Activated CD4-positive, alpha-beta memory T cell treated with anti-CD3 and anti-CD28 coated beads for 36 hours (primary cell): ENCODE data around the gene TRPM1. TPM values are rescaled to one million over a fixed set of nuclear protein-coding genes. Genes with fewer than 3 reads are reported as not detected.

Experiments
- CTCF ChIA-PET: fragments of 350-600 bp; sonication (Branson Sonifier 250); formaldehyde crosslinking; loops from one replicate; lab custom pipeline; 2021; ENCODE audit warnings: antibody characterized with exemption, inconsistent platforms; lab: Charles Lee
- POLR2A ChIA-PET: fragments of 350-600 bp; sonication (Branson Sonifier 250); formaldehyde crosslinking; loops from one replicate; lab custom pipeline; 2021; ENCODE audit warnings: antibody characterized with exemption; lab: Charles Lee
- DNase-seq: peaks from one replicate; pipeline ENCODE4 v3.0.0-alpha.2; 2020
- H3K27ac Mint-ChIP-seq: one replicate; pipeline ENCODE4 v1.8.0; 2021; ENCODE audit warnings: mixed read lengths
- H3K27me3 Mint-ChIP-seq: one replicate; pipeline ENCODE4 v1.8.0; 2021; ENCODE audit warnings: mixed read lengths
- H3K36me3 Mint-ChIP-seq: one replicate; pipeline ENCODE4 v1.8.0; 2021; ENCODE audit warnings: mixed read lengths
- H3K4me1 Mint-ChIP-seq: one replicate; pipeline ENCODE4 v1.8.0; 2021; ENCODE audit warnings: low read depth, mixed read lengths
- H3K4me3 Mint-ChIP-seq: one replicate; pipeline ENCODE4 v1.8.0; 2021; ENCODE audit warnings: mild to moderate bottlenecking, mixed read lengths
- H3K9me3 Mint-ChIP-seq: one replicate; pipeline ENCODE4 v1.8.0; 2021; ENCODE audit warnings: mixed read lengths
- intact Hi-C: fragments of 100-400 bp; cut with micrococcal nuclease; formaldehyde crosslinking; loops from one replicate; pipeline ENCODE4 v1.15.1; 2023
- total RNA-seq, 2 experiments: library from RNA; stranded (reverse); gene quantifications; one replicate each; pipeline ENCODE4 v1.2.3, GENCODE V29; 2021

The TRPM1 gene
- total RNA-seq, 2 experiments from 2014 or later, result not detected

- Mint-ChIP-seq H3K27me3 (peaks cover 7% of the 10 kb centered on the region), H3K27ac (no peak overlapping the region), H3K4me3 (no peak overlapping the region), H3K36me3 (no peaks in the 10 kb centered on the region), H3K9me3 (no peaks in the 10 kb centered on the region), H3K4me1 (no peaks in the 10 kb centered on the region)
- CTCF ChIA-PET, result no interaction called here
- DNase-seq, result no peak
- POLR2A ChIA-PET, result no interaction called here
- intact Hi-C loops, result no loop called here
Observed at GRCh38 chr15:31020542-31020941, 81.0 kb downstream of the TRPM1 start.

- intact Hi-C loops, result no loop called here
- CTCF ChIA-PET, result no interaction called here
- H3K4me1 Mint-ChIP-seq, result no peaks in the 10 kb centered on the region
Observed at GRCh38 chr15:31019986-31020385, 81.5 kb downstream of the TRPM1 start.

GRCh38 chr15:31017311-31017710 is 84.2 kb downstream of the TRPM1 start:
- H3K36me3 Mint-ChIP-seq, result peaks cover 7% of the 10 kb centered on the region
- H3K27me3 Mint-ChIP-seq, result peaks cover 13% of the 10 kb centered on the region
- peaks cover 12% of the 10 kb centered on the region for H3K9me3 Mint-ChIP-seq
- no peak for DNase-seq
- CTCF ChIA-PET, result no interaction called here
- no peaks in the 10 kb centered on the region for H3K4me1 Mint-ChIP-seq
- intact Hi-C loops, result no loop called here
- H3K4me3 Mint-ChIP-seq, result no peak overlapping the region
- no peak overlapping the region for H3K27ac Mint-ChIP-seq
- POLR2A ChIA-PET, result no interaction called here

More at GRCh38 chr15:31019986-31020385, 81.5 kb downstream of the TRPM1 start:
- POLR2A ChIA-PET, result no interaction called here
- H3K27ac Mint-ChIP-seq, result no peak overlapping the region
- H3K9me3 Mint-ChIP-seq, result no peaks in the 10 kb centered on the region
- no peak for DNase-seq
- peaks cover 5% of the 10 kb centered on the region for H3K27me3 Mint-ChIP-seq
- no peaks in the 10 kb centered on the region for H3K36me3 Mint-ChIP-seq
- no peak overlapping the region for H3K4me3 Mint-ChIP-seq

GRCh38 chr15:31016446-31016915 is 85.0 kb downstream of the TRPM1 start:
- Mint-ChIP-seq H3K27ac (no peak overlapping the region), H3K9me3 (peaks cover 18% of the 10 kb centered on the region), H3K27me3 (peaks cover 13% of the 10 kb centered on the region), H3K36me3 (peaks cover 9% of the 10 kb centered on the region), H3K4me1 (no peaks in the 10 kb centered on the region), H3K4me3 (no peak overlapping the region)
- no peak for DNase-seq
- ChIA-PET CTCF (no interaction called here), POLR2A (no interaction called here)
- intact Hi-C loops, result no loop called here

- peaks cover 11% of the 10 kb centered on the region for H3K27me3 Mint-ChIP-seq
- no peak for DNase-seq
- ChIA-PET POLR2A (no interaction called here), CTCF (no interaction called here)
- no peak overlapping the region for H3K27ac Mint-ChIP-seq
- H3K4me3 Mint-ChIP-seq, result no peak overlapping the region
- intact Hi-C loops, result no loop called here
- peaks cover 9% of the 10 kb centered on the region for H3K36me3 Mint-ChIP-seq
- peaks cover 20% of the 10 kb centered on the region for H3K9me3 Mint-ChIP-seq
- H3K4me1 Mint-ChIP-seq, result no peaks in the 10 kb centered on the region
Observed at GRCh38 chr15:31014608-31014925, 87.0 kb downstream of the TRPM1 start.

- H3K4me3 Mint-ChIP-seq, result no peak overlapping the region
- DNase-seq, result no peak
- peaks cover 20% of the 10 kb centered on the region for H3K9me3 Mint-ChIP-seq
- peaks cover 14% of the 10 kb centered on the region for H3K27me3 Mint-ChIP-seq
- CTCF ChIA-PET, result no interaction called here
- H3K4me1 Mint-ChIP-seq, result no peaks in the 10 kb centered on the region
- H3K27ac Mint-ChIP-seq, result no peak overlapping the region
- POLR2A ChIA-PET, result no interaction called here
- peaks cover 9% of the 10 kb centered on the region for H3K36me3 Mint-ChIP-seq
- intact Hi-C loops, result no loop called here
Observed at GRCh38 chr15:31013863-31014607, 87.5 kb downstream of the TRPM1 start.

GRCh38 chr15:31012455-31012854 is 89.1 kb downstream of the TRPM1 start:
- intact Hi-C loops, result no loop called here
- POLR2A ChIA-PET, result no interaction called here
- Mint-ChIP-seq H3K4me1 (no peaks in the 10 kb centered on the region), H3K27ac (no peak overlapping the region), H3K27me3 (peaks cover 16% of the 10 kb centered on the region), H3K9me3 (peaks cover 20% of the 10 kb centered on the region), H3K36me3 (peaks cover 9% of the 10 kb centered on the region), H3K4me3 (no peak overlapping the region)
- CTCF ChIA-PET, result no interaction called here
- DNase-seq, result no peak

- Mint-ChIP-seq H3K4me3 (no peak overlapping the region), H3K27me3 (peaks cover 21% of the 10 kb centered on the region), H3K4me1 (no peaks in the 10 kb centered on the region), H3K27ac (no peak overlapping the region), H3K9me3 (peaks cover 20% of the 10 kb centered on the region), H3K36me3 (peaks cover 9% of the 10 kb centered on the region)
- CTCF ChIA-PET, result no interaction called here
- DNase-seq, result no peak
- intact Hi-C loops, result no loop called here
- POLR2A ChIA-PET, result no interaction called here
Observed at GRCh38 chr15:31010036-31010435, 91.5 kb downstream of the TRPM1 start.

GRCh38 chr15:31005660-31006059 is 95.9 kb downstream of the TRPM1 start:
- intact Hi-C loops, result no loop called here
- H3K4me3 Mint-ChIP-seq, result no peak overlapping the region
- DNase-seq, result no peak
- POLR2A ChIA-PET, result no interaction called here
- H3K27ac Mint-ChIP-seq, result no peak overlapping the region
- no peaks in the 10 kb centered on the region for H3K36me3 Mint-ChIP-seq
- H3K27me3 Mint-ChIP-seq, result peaks cover 31% of the 10 kb centered on the region
- no peaks in the 10 kb centered on the region for H3K9me3 Mint-ChIP-seq
- H3K4me1 Mint-ChIP-seq, result peaks cover 6% of the 10 kb centered on the region
- CTCF ChIA-PET, result no interaction called here

- H3K4me1 Mint-ChIP-seq, result peaks cover 6% of the 10 kb centered on the region
- no peaks in the 10 kb centered on the region for H3K9me3 Mint-ChIP-seq
- no peak overlapping the region for H3K27ac Mint-ChIP-seq
- peaks cover 30% of the 10 kb centered on the region for H3K27me3 Mint-ChIP-seq
- CTCF ChIA-PET, result no interaction called here
- H3K36me3 Mint-ChIP-seq, result no peaks in the 10 kb centered on the region
- intact Hi-C loops, result no loop called here
- no peak overlapping the region for H3K4me3 Mint-ChIP-seq
- DNase-seq, result no peak
- POLR2A ChIA-PET, result no interaction called here
Observed at GRCh38 chr15:31004220-31004733, 97.2 kb downstream of the TRPM1 start.

- no peaks in the 10 kb centered on the region for H3K9me3 Mint-ChIP-seq
- no peak for DNase-seq
- no peaks in the 10 kb centered on the region for H3K36me3 Mint-ChIP-seq
- H3K4me3 Mint-ChIP-seq, result no peak overlapping the region
- H3K27me3 Mint-ChIP-seq, result peaks cover 25% of the 10 kb centered on the region
- intact Hi-C loops, result no loop called here
- H3K4me1 Mint-ChIP-seq, result peaks cover 6% of the 10 kb centered on the region
- ChIA-PET POLR2A (no interaction called here), CTCF (interaction anchor here (0.7 kb wide), 1 partner anchor 143 kb away, joined by 3 read pairs; no protein-coding TSS in a partner anchor)
- H3K27ac Mint-ChIP-seq, result no peak overlapping the region
Observed at GRCh38 chr15:31001702-31002101, 99.8 kb downstream of the TRPM1 start.

GRCh38 chr15:30999729-31000128 is 101.8 kb downstream of the TRPM1 start:
- intact Hi-C loops, result loop anchor here (10.0 kb wide), 5 partner anchors 95 to 485 kb away; partner anchors contain the start of genes FAN1 and KLF13
- no peak overlapping the region for H3K27ac Mint-ChIP-seq
- ChIA-PET CTCF (no interaction called here), POLR2A (no interaction called here)
- H3K36me3 Mint-ChIP-seq, result no peaks in the 10 kb centered on the region
- peaks cover 21% of the 10 kb centered on the region for H3K27me3 Mint-ChIP-seq
- no peak overlapping the region for H3K4me3 Mint-ChIP-seq
- DNase-seq, result no peak
- no peaks in the 10 kb centered on the region for H3K9me3 Mint-ChIP-seq
- H3K4me1 Mint-ChIP-seq, result peaks cover 8% of the 10 kb centered on the region

- H3K27ac Mint-ChIP-seq, result no peak overlapping the region
- intact Hi-C loops, result loop anchor here (10.0 kb wide), 5 partner anchors 92 to 488 kb away; partner anchors contain the start of genes FAN1 and KLF13
- CTCF ChIA-PET, result no interaction called here
- peaks cover 3% of the 10 kb centered on the region for H3K4me1 Mint-ChIP-seq
- no peak overlapping the region for H3K4me3 Mint-ChIP-seq
- POLR2A ChIA-PET, result no interaction called here
- no peaks in the 10 kb centered on the region for H3K9me3 Mint-ChIP-seq
- H3K36me3 Mint-ChIP-seq, result no peaks in the 10 kb centered on the region
- H3K27me3 Mint-ChIP-seq, result peaks cover 5% of the 10 kb centered on the region
- no peak for DNase-seq
Observed at GRCh38 chr15:30997270-30997669, 104.3 kb downstream of the TRPM1 start.
